HCT116 (cell line): ENCODE results near the gene PLCB4. TPM values are rescaled to one million over a fixed set of nuclear protein-coding genes. Genes with fewer than 3 reads are reported as not detected.

Experiments
- ATAC-seq: fragments of 200-7000 bp; cut with Tn5 transposase; 2 replicates; pipeline ENCODE4 v1.9.1; 2020; ENCODE audit warnings: mild to moderate bottlenecking, moderate library complexity
- BruUV-seq: library from RNA; stranded (reverse); fragments of 400-500 nt; replicated peaks from 2 replicates; lab custom pipeline; 2021; lab: Mats Ljungman, UMichigan
- CTCF ChIA-PET: fragments of 300-600 bp; sonication (Branson Sonifier 250); formaldehyde crosslinking; loops from one replicate; lab custom pipeline; 2021; ENCODE audit warnings: antibody characterized with exemption; lab: Charles Lee
- POLR2A ChIA-PET: fragments of 300-600, 350-600 bp; sonication (Branson Sonifier 250); formaldehyde crosslinking; loops from one replicate; lab custom pipeline; 2021; ENCODE audit warnings: antibody characterized with exemption; lab: Charles Lee
- RAD21 ChIA-PET, 2 experiments: fragments of 300-600 bp; sonication (Branson Sonifier 250); formaldehyde crosslinking; loops; one replicate each; lab custom pipeline; 2023; ENCODE audit warnings: low total read pairs in 2 of 2; ENCODE audit not compliant: uncharacterized antibody in 2 of 2, unreplicated experiment in 2 of 2, low non-redundant PET in 1 of 2; lab: Charles Lee
- DNase-seq: peaks from one replicate; pipeline ENCODE4 v3.0.0-alpha.2; 2010; ENCODE audit warnings: low read depth, low spot score
- H2AFZ ChIP-seq: fragments of 200-600 bp; shearing (Covaris generic), sonication (generic); 2 replicates; pipeline ENCODE4 v1.6.1; 2017; ENCODE audit warnings: low read depth, mixed run types, mixed read lengths, antibody characterized with exemption, low read length; ENCODE audit not compliant: poor library complexity, severe bottlenecking
- H3K27ac ChIP-seq: 2 replicates; pipeline ENCODE4 v1.5.1; 2012; ENCODE audit warnings: low read depth, low read length
- H3K27me3 ChIP-seq: fragments of 200-600 bp; sonication (generic); 2 replicates; pipeline ENCODE4 v1.6.1; 2016; ENCODE audit warnings: mixed run types, low read length, mixed read lengths; ENCODE audit not compliant: insufficient read depth
- H3K36me3 ChIP-seq, 2 experiments: fragments of 200-500 bp in 1 of 2; fragments of 200-600 bp in 1 of 2; sonication (Bioruptor generic) in 1 of 2; sonication (generic) in 1 of 2; 2 replicates each; pipeline versions ENCODE4 v1.5.1 to v1.6.1; 2014 to 2016; ENCODE audit warnings: low read length in 2 of 2, inconsistent platforms in 1 of 2, mixed read lengths in 1 of 2, mixed run types in 1 of 2; ENCODE audit not compliant: insufficient read depth in 2 of 2, control insufficient read depth in 1 of 2
- H3K4me1 ChIP-seq, 2 experiments: fragments of 200-600 bp in 1 of 2; sonication (generic) in 1 of 2; 2 replicates each; pipeline versions ENCODE4 v1.5.1 to v1.6.1; 2012 to 2017; ENCODE audit warnings: low read length in 2 of 2, inconsistent platforms in 1 of 2, mild to moderate bottlenecking in 1 of 2, mixed read lengths in 1 of 2, mixed run types in 1 of 2, moderate library complexity in 1 of 2; ENCODE audit not compliant: insufficient read depth in 2 of 2, control insufficient read depth in 1 of 2
- H3K4me2 ChIP-seq: fragments of 200-600 bp; sonication (generic); 2 replicates; pipeline ENCODE4 v1.6.1; 2017; ENCODE audit warnings: mixed run types, low read length, mixed read lengths
- H3K4me3 ChIP-seq, 2 experiments: fragments of 200-600 bp in 1 of 2; sonication (generic) in 1 of 2; replicated peaks in 1 of 2; 2 replicates each; pipeline ENCODE4 v1.5.1; 2011 to 2016; ENCODE audit warnings: low read length in 2 of 2, control low read depth in 1 of 2, low read depth in 1 of 2, mild to moderate bottlenecking in 1 of 2, mixed read lengths in 1 of 2, mixed run types in 1 of 2
- H3K79me2 ChIP-seq: fragments of 200-600 bp; sonication (generic); 2 replicates; pipeline ENCODE4 v1.6.1; 2017; ENCODE audit warnings: mild to moderate bottlenecking, mixed run types, low read length, moderate library complexity, mixed read lengths; ENCODE audit not compliant: insufficient read depth
- H3K9ac ChIP-seq: fragments of 200-600 bp; sonication (generic); 2 replicates; pipeline ENCODE4 v1.6.1; 2016; ENCODE audit warnings: low read length, mixed read lengths
- H3K9me2 ChIP-seq: fragments of 200-600 bp; sonication (generic), shearing (Covaris generic); 2 replicates; pipeline ENCODE4 v1.6.1; 2017; ENCODE audit warnings: mixed run types, mild to moderate bottlenecking, moderate library complexity; ENCODE audit not compliant: insufficient read depth
- H3K9me3 ChIP-seq, 2 experiments: fragments of 200-500 bp in 1 of 2; fragments of 200-600 bp in 1 of 2; sonication (Bioruptor generic) in 1 of 2; sonication (generic) in 1 of 2; 2 replicates each; pipeline ENCODE4 v1.6.1; 2014 to 2017; ENCODE audit warnings: low read length in 2 of 2, mixed read lengths in 2 of 2, inconsistent platforms in 1 of 2, low read depth in 1 of 2, mild to moderate bottlenecking in 1 of 2, mixed run types in 1 of 2, moderate library complexity in 1 of 2; ENCODE audit not compliant: control insufficient read depth in 1 of 2, insufficient read depth in 1 of 2
- H4K20me1 ChIP-seq: fragments of 200-600 bp; sonication (generic), shearing (Covaris generic); 2 replicates; pipeline ENCODE4 v1.6.1; 2017; ENCODE audit warnings: mixed run types, mild to moderate bottlenecking, moderate library complexity; ENCODE audit not compliant: insufficient read depth
- CEBPB ChIP-seq: IDR thresholded peaks from 2 replicates; pipeline ENCODE4 v1.6.1; 2012; ENCODE audit warnings: low read depth
- CTCF ChIP-seq, 3 experiments: fragments of 200-600 bp in 1 of 3; sonication (generic) in 1 of 3; IDR thresholded peaks in 2 of 3; conservative IDR thresholded peaks in 1 of 3; 2 replicates each; pipeline ENCODE4 v1.5.1; 2012 to 2017; ENCODE audit warnings: low read depth in 2 of 3, low read length in 2 of 3, antibody characterized with exemption in 1 of 3, borderline replicate concordance in 1 of 3, control low read depth in 1 of 3, mild to moderate bottlenecking in 1 of 3, mixed read lengths in 1 of 3, mixed run types in 1 of 3, moderate library complexity in 1 of 3; ENCODE audit not compliant: insufficient read depth in 1 of 3
- EGR1 ChIP-seq: IDR thresholded peaks from 2 replicates; pipeline ENCODE4 v1.6.1; 2012; ENCODE audit warnings: low read depth
- ELF1 ChIP-seq: IDR thresholded peaks from 2 replicates; pipeline ENCODE4 v1.6.1; 2012; ENCODE audit warnings: low read depth, borderline replicate concordance
- EZH2 ChIP-seq: fragments of 200-600 bp; sonication (generic); IDR thresholded peaks from 2 replicates; pipeline ENCODE4 v1.6.1; 2017; ENCODE audit warnings: antibody characterized with exemption, mixed run types
- EZH2phosphoT487 ChIP-seq: fragments of 200-600 bp; IDR thresholded peaks from 2 replicates; pipeline ENCODE4 v1.6.1; 2018; ENCODE audit warnings: antibody characterized with exemption, borderline replicate concordance
- FOSL1 ChIP-seq: IDR thresholded peaks from 2 replicates; pipeline ENCODE4 v1.6.1; 2012; ENCODE audit warnings: low read depth
- JUND ChIP-seq: IDR thresholded peaks from 2 replicates; pipeline ENCODE4 v1.6.1; 2012
- MAX ChIP-seq: IDR thresholded peaks from 2 replicates; pipeline ENCODE4 v1.6.1; 2012
- POLR2A ChIP-seq: IDR thresholded peaks from 2 replicates; pipeline ENCODE4 v1.7.0; 2011; ENCODE audit warnings: borderline replicate concordance; ENCODE audit not compliant: insufficient read depth, insufficient read length; ENCODE audit errors: extremely low read depth
- POLR2AphosphoS5 ChIP-seq: IDR thresholded peaks from 2 replicates; pipeline ENCODE4 v1.6.1; 2011; ENCODE audit warnings: mild to moderate bottlenecking, low read depth, low read length, moderate library complexity
- SIN3A ChIP-seq: IDR thresholded peaks from 2 replicates; pipeline ENCODE4 v1.6.1; 2012; ENCODE audit warnings: low read depth
- TCF7L2 ChIP-seq: IDR thresholded peaks from 2 replicates; pipeline ENCODE4 v1.7.0; 2011; ENCODE audit warnings: borderline replicate concordance, inconsistent platforms; ENCODE audit not compliant: insufficient read depth, insufficient read length; ENCODE audit errors: extremely low read depth
- ZBTB33 ChIP-seq: IDR thresholded peaks from 2 replicates; pipeline ENCODE4 v1.6.1; 2011; ENCODE audit warnings: mild to moderate bottlenecking, low read length, moderate library complexity; ENCODE audit not compliant: insufficient replicate concordance; ENCODE audit errors: extremely low read depth
- ZFX ChIP-seq: fragments of 450-650 bp; IDR thresholded peaks from 2 replicates; pipeline ENCODE4 v1.6.1; 2017
- ZNF274 ChIP-seq: fragments of 200-500 bp; sonication (Bioruptor generic); IDR thresholded peaks from 2 replicates; pipeline ENCODE4 v1.6.1; 2014; ENCODE audit warnings: mild to moderate bottlenecking, low read depth, low read length, inconsistent platforms
- intact Hi-C: fragments of 100-400 bp; cut with micrococcal nuclease; formaldehyde crosslinking; loops from 2 replicates; pipeline ENCODE4 v1.10.0; 2022
- total RNA-seq: library from RNA; stranded (reverse); gene quantifications from one replicate; pipeline ENCODE4 v1.2.1, GENCODE V29; 2021; ENCODE audit not compliant: unreplicated experiment

The PLCB4 gene
- total RNA-seq, 1 experiment from 2014 or later: 2.5 TPM

- Histone ChIP-seq H3K9me3 (no peaks in the 10 kb centered on the region), H3K4me1 (no peaks in the 10 kb centered on the region), H3K4me3 (no peak overlapping the region), H4K20me1 (no peaks in the 10 kb centered on the region), H3K9ac (no peak overlapping the region), H2AFZ (no peak overlapping the region), H3K27me3 (no peaks in the 10 kb centered on the region), H3K4me2 (no peak overlapping the region), H3K27ac (no peak overlapping the region), H3K36me3 (no peaks in the 10 kb centered on the region), H3K79me2 (no peaks in the 10 kb centered on the region), H3K9me2 (no peaks in the 10 kb centered on the region)
- no TSS peak for BruUV-seq
- ATAC-seq: no peak
- intact Hi-C loops: no loop called here
- DNase-seq: no peak
- no peak for TF ChIP-seq ZBTB33
- TF ChIP-seq CEBPB: no peak
- TF ChIP-seq TCF7L2: no peak
- TF ChIP-seq FOSL1: no peak
- no peak for TF ChIP-seq MAX
- no peak for TF ChIP-seq ZFX
- no peak for TF ChIP-seq JUND
- TF ChIP-seq CTCF (IDR thresholded peaks at IDR 0.05 in 2 of 3, conservative IDR thresholded peaks at IDR 0.05 in 1 of 3; ENCODE audit: borderline replicate concordance in 1 of 3, insufficient read depth in 1 of 3, low read depth in 2 of 3, low read length in 2 of 3): no peak
- no peak for TF ChIP-seq POLR2A
- TF ChIP-seq EGR1: no peak
- TF ChIP-seq EZH2phosphoT487: no peak
- TF ChIP-seq ZNF274: no peak
- no peak for TF ChIP-seq EZH2
- TF ChIP-seq POLR2AphosphoS5: no peak
- TF ChIP-seq SIN3A: no peak
- no peak for TF ChIP-seq ELF1
- ChIA-PET RAD21 (no interaction called here), CTCF (interaction anchor here (1.6 to 2.1 kb wide), 2 partner anchors 571 to 601 kb away, joined by 5 to 13 read pairs; no protein-coding TSS in a partner anchor), POLR2A (no interaction called here)
These were observed 291.5 kb downstream of the PLCB4 start for GRCh38 chr20:9360431-9360830.
